H9 (cell line): Measurements from ENCODE around the gene C3orf49. TPM values are rescaled to one million over a fixed set of nuclear protein-coding genes. Genes with fewer than 3 reads are reported as not detected.

Experiments used
- DNase-seq: peaks from one replicate; pipeline ENCODE4 v3.0.0-alpha.2; 2017
- H2AFZ ChIP-seq: one replicate; pipeline ENCODE4 v1.6.1; 2013; ENCODE audit warnings: mild to moderate bottlenecking, low read length, control low read depth, moderate library complexity
- H2AK5ac ChIP-seq: 2 replicates; pipeline ENCODE4 v1.6.1; 2013; ENCODE audit warnings: low read length, control low read depth, mixed read lengths; ENCODE audit not compliant: insufficient read length
- H2BK120ac ChIP-seq: one replicate; pipeline ENCODE4 v1.6.1; 2013; ENCODE audit warnings: low read depth, mild to moderate bottlenecking, low read length, control low read depth, inconsistent platforms; ENCODE audit not compliant: poor library complexity, severe bottlenecking
- H2BK12ac ChIP-seq: 2 replicates; pipeline ENCODE4 v1.6.1; 2013; ENCODE audit warnings: low read length, control low read depth, mixed read lengths, low read depth; ENCODE audit not compliant: insufficient read length
- H2BK15ac ChIP-seq: 2 replicates; pipeline ENCODE4 v1.6.1; 2013; ENCODE audit warnings: low read depth, low read length, control low read depth
- H2BK20ac ChIP-seq: one replicate; pipeline ENCODE4 v1.6.1; 2013; ENCODE audit warnings: low read depth, mild to moderate bottlenecking, low read length, control low read depth, inconsistent platforms; ENCODE audit not compliant: poor library complexity, severe bottlenecking
- H2BK5ac ChIP-seq: 2 replicates; pipeline ENCODE4 v1.6.1; 2013; ENCODE audit warnings: low read length, control low read depth, mixed read lengths; ENCODE audit not compliant: insufficient read length
- H3K14ac ChIP-seq: 2 replicates; pipeline ENCODE4 v1.6.1; 2013; ENCODE audit warnings: low read length, control low read depth; ENCODE audit not compliant: insufficient read depth
- H3K18ac ChIP-seq: 2 replicates; pipeline ENCODE4 v1.6.1; 2013; ENCODE audit warnings: low read depth, mild to moderate bottlenecking, mixed read lengths, low read length, control low read depth; ENCODE audit not compliant: insufficient read length
- H3K23ac ChIP-seq: 2 replicates; pipeline ENCODE4 v1.6.1; 2013; ENCODE audit warnings: low read length, control low read depth, mixed read lengths, low read depth; ENCODE audit not compliant: insufficient read length
- H3K23me2 ChIP-seq: 2 replicates; pipeline ENCODE4 v1.6.1; 2013; ENCODE audit warnings: low read depth, mild to moderate bottlenecking, mixed read lengths, low read length, control low read depth; ENCODE audit not compliant: insufficient read length, poor library complexity, severe bottlenecking
- H3K27ac ChIP-seq: 2 replicates; pipeline ENCODE4 v1.5.1; 2013; ENCODE audit warnings: low read length, control low read depth, mixed read lengths, low read depth; ENCODE audit not compliant: insufficient read length
- H3K27me3 ChIP-seq: 2 replicates; pipeline ENCODE4 v1.6.1; 2013; ENCODE audit warnings: low read length, control low read depth, inconsistent platforms; ENCODE audit not compliant: insufficient read depth
- H3K4ac ChIP-seq: 2 replicates; pipeline ENCODE4 v1.6.1; 2013; ENCODE audit warnings: low read depth, mild to moderate bottlenecking, control low read depth, inconsistent platforms, low read length, moderate library complexity
- H3K4me1 ChIP-seq: 2 replicates; pipeline ENCODE4 v1.6.1; 2013; ENCODE audit warnings: low read length, control low read depth, inconsistent platforms; ENCODE audit not compliant: insufficient read depth
- H3K4me2 ChIP-seq: 2 replicates; pipeline ENCODE4 v1.6.1; 2013; ENCODE audit warnings: low read length, control low read depth, mixed read lengths; ENCODE audit not compliant: insufficient read length, insufficient read depth
- H3K56ac ChIP-seq: 2 replicates; pipeline ENCODE4 v1.6.1; 2013; ENCODE audit warnings: low read depth, mild to moderate bottlenecking, mixed read lengths, low read length, control low read depth; ENCODE audit not compliant: insufficient read length
- H3K79me1 ChIP-seq: 2 replicates; pipeline ENCODE4 v1.6.1; 2013; ENCODE audit warnings: low read depth, mild to moderate bottlenecking, moderate library complexity, low read length, control low read depth, inconsistent platforms; ENCODE audit not compliant: insufficient read depth, poor library complexity, severe bottlenecking
- H3K79me2 ChIP-seq: 2 replicates; pipeline ENCODE4 v1.6.1; 2013; ENCODE audit warnings: low read length, control low read depth, inconsistent platforms; ENCODE audit not compliant: insufficient read depth
- H3K9ac ChIP-seq: 2 replicates; pipeline ENCODE4 v1.6.1; 2013; ENCODE audit warnings: low read length, control low read depth, mixed read lengths; ENCODE audit not compliant: insufficient read length; ENCODE audit errors: extremely low read depth
- H3K9me3 ChIP-seq: one replicate; pipeline ENCODE4 v1.6.1; 2013; ENCODE audit warnings: low read depth, low read length, inconsistent platforms; ENCODE audit not compliant: control insufficient read depth
- H3T11ph ChIP-seq: one replicate; pipeline ENCODE4 v1.6.1; 2013; ENCODE audit warnings: mild to moderate bottlenecking, low read length, control low read depth, inconsistent platforms
- H4K20me1 ChIP-seq: one replicate; pipeline ENCODE4 v1.6.1; 2013; ENCODE audit not compliant: control insufficient read depth, insufficient read length, insufficient read depth
- H4K5ac ChIP-seq: 2 replicates; pipeline ENCODE4 v1.6.1; 2013; ENCODE audit warnings: low read depth, mild to moderate bottlenecking, mixed read lengths, low read length, control low read depth; ENCODE audit not compliant: insufficient read length
- H4K8ac ChIP-seq: replicated peaks from 2 replicates; pipeline ENCODE4 v1.6.1; 2013; ENCODE audit warnings: low read length, control low read depth, mixed read lengths, low read depth; ENCODE audit not compliant: insufficient read length
- H4K91ac ChIP-seq: 2 replicates; pipeline ENCODE4 v1.6.1; 2013; ENCODE audit warnings: low read depth, mild to moderate bottlenecking, moderate library complexity, mixed read lengths, low read length, control low read depth; ENCODE audit not compliant: insufficient read length
- H3K27ac Mint-ChIP-seq, 3 experiments: 2 replicates in 2 of 3; 3 replicates in 1 of 3; pipeline ENCODE4 v1.8.0; 2020 to 2021; ENCODE audit warnings: mixed read lengths in 3 of 3, mild to moderate bottlenecking in 1 of 3, moderate library complexity in 1 of 3
- H3K27me3 Mint-ChIP-seq: 2 replicates; pipeline ENCODE4 v1.8.0; 2021; ENCODE audit warnings: low read depth, mild to moderate bottlenecking, moderate library complexity, mixed read lengths
- H3K36me3 Mint-ChIP-seq, 3 experiments: 2 replicates in 2 of 3; 3 replicates in 1 of 3; pipeline ENCODE4 v1.8.0; 2020 to 2021; ENCODE audit warnings: low read depth in 3 of 3, mixed read lengths in 3 of 3; ENCODE audit not compliant: insufficient read depth in 1 of 3
- H3K4me1 Mint-ChIP-seq, 2 experiments: 2 replicates each; pipeline ENCODE4 v1.8.0; 2020; ENCODE audit warnings: mixed read lengths in 2 of 2
- H3K4me3 Mint-ChIP-seq, 2 experiments: 2 replicates in 1 of 2; 3 replicates in 1 of 2; pipeline ENCODE4 v1.8.0; 2020 to 2021; ENCODE audit warnings: mild to moderate bottlenecking in 2 of 2, mixed read lengths in 2 of 2, moderate library complexity in 1 of 2
- H3K9me3 Mint-ChIP-seq, 2 experiments: 2 replicates in 1 of 2; 3 replicates in 1 of 2; pipeline ENCODE4 v1.8.0; 2020; ENCODE audit warnings: mild to moderate bottlenecking in 2 of 2, mixed read lengths in 2 of 2, moderate library complexity in 1 of 2
- CTCF ChIP-seq: fragments of 200-600 bp; sonication (generic); conservative IDR thresholded peaks from 3 replicates; pipeline ENCODE4 v1.8.0; 2021; ENCODE audit warnings: antibody characterized with exemption, mild to moderate bottlenecking
- WGBS: extraction: QIAGEN DNeasy Blood & Tissue Kit; methylation state at CpG from one replicate; pipeline ENCODE4 v1.1.7; 2013; ENCODE audit warnings: missing lambda C conversion rate, low lambda C conversion rate, mixed read lengths; ENCODE audit not compliant: insufficient read length; ENCODE audit errors: extremely low coverage; 5-methylcytosine and 5-hydroxymethylcytosine counted together
- total RNA-seq: library from RNA; stranded (reverse); gene quantifications from 2 replicates; pipeline ENCODE4 v1.2.1, GENCODE V29; 2021

C3orf49 gene
- total RNA-seq, 1 experiment from 2014 or later, result not detected

GRCh38 chr3:63779227-63779626 is 39.9 kb upstream of the C3orf49 start:
- H3K18ac ChIP-seq, result no peak overlapping the region
- no peak overlapping the region for H2BK15ac ChIP-seq
- H3K9me3 Mint-ChIP-seq, result no peaks in the 10 kb centered on the region; a peak in 1 of 5 replicates
- H2BK12ac ChIP-seq, result no peak overlapping the region
- H4K91ac ChIP-seq, result no peak overlapping the region
- no peak overlapping the region for H3K27ac ChIP-seq
- no peak overlapping the region for H3T11ph ChIP-seq
- H3K27me3 ChIP-seq, result no peaks in the 10 kb centered on the region
- no peak overlapping the region for H3K23ac ChIP-seq
- no peak overlapping the region for H2BK20ac ChIP-seq
- no peak overlapping the region for H2AK5ac ChIP-seq
- H3K79me1 ChIP-seq, result no peaks in the 10 kb centered on the region
- no peaks in the 10 kb centered on the region for H4K20me1 ChIP-seq
- H2BK5ac ChIP-seq, result no peak overlapping the region
- no peak overlapping the region for H2BK120ac ChIP-seq
- DNase-seq, result no peak
- peaks cover 3% of the 10 kb centered on the region; the same call in 1 of the 2 replicates for H3K4me1 ChIP-seq
- H3K4me2 ChIP-seq, result no peak overlapping the region
- H3K79me2 ChIP-seq, result no peaks in the 10 kb centered on the region
- H3K9ac ChIP-seq, result no peak overlapping the region
- no peaks in the 10 kb centered on the region for H3K4me1 Mint-ChIP-seq
- no peaks in the 10 kb centered on the region for H3K23me2 ChIP-seq
- H4K8ac ChIP-seq, result no peak overlapping the region
- no peak overlapping the region for H3K4ac ChIP-seq
- no CpG with 5 or more reads among the region's 4 CpGs for WGBS
- H3K36me3 Mint-ChIP-seq, result no peaks in the 10 kb centered on the region
- no peak overlapping the region for H3K27ac Mint-ChIP-seq
- no peak overlapping the region for H4K5ac ChIP-seq
- no peak for TF ChIP-seq CTCF
- H3K9me3 ChIP-seq, result no peaks in the 10 kb centered on the region
- H3K56ac ChIP-seq, result no peak overlapping the region
- no peak overlapping the region for H3K14ac ChIP-seq
- H2AFZ ChIP-seq, result no peak overlapping the region
- H3K4me3 Mint-ChIP-seq, result no peak overlapping the region
- H3K27me3 Mint-ChIP-seq, result no peaks in the 10 kb centered on the region; the same call in 1 of the 2 replicates
